T-helper 2 cell treated with Interferon-gamma antibody and Interleukin-4, amounts not matched to agents 100 ng/mL and 5 ng/mL, for 36 hours (primary cell): ENCODE data around the gene ESF1. TPM values are rescaled to one million over a fixed set of nuclear protein-coding genes. Genes with fewer than 3 reads are reported as not detected.

Source experiments
- intact Hi-C: fragments of 100-400 bp; cut with micrococcal nuclease; formaldehyde crosslinking; loops from one replicate; pipeline ENCODE4 v1.15.1; 2023
- total RNA-seq: library from RNA; stranded (reverse); gene quantifications from 2 replicates; pipeline ENCODE4 v1.2.3, GENCODE V29; 2022

Gene ESF1
- total RNA-seq, 1 donor from 2014 or later = 15.8 TPM

GRCh38 chr20:13681248-13682125 lies 103.2 kb downstream of the ESF1 start:
- intact Hi-C loops = no loop called here

- intact Hi-C loops = no loop called here
These were observed 105.8 kb downstream of the ESF1 start for GRCh38 chr20:13678944-13679343.

- intact Hi-C loops = no loop called here
These were observed 107.5 kb downstream of the ESF1 start for GRCh38 chr20:13677241-13677640.

- intact Hi-C loops = no loop called here
These were observed 108.0 kb downstream of the ESF1 start for GRCh38 chr20:13676682-13677081.

- intact Hi-C loops = no loop called here
These were observed 112.0 kb downstream of the ESF1 start for GRCh38 chr20:13672690-13673089.

GRCh38 chr20:13671916-13672378 lies 112.8 kb downstream of the ESF1 start:
- intact Hi-C loops = no loop called here

GRCh38 chr20:13671512-13671911 lies 113.2 kb downstream of the ESF1 start:
- intact Hi-C loops = no loop called here

GRCh38 chr20:13670160-13670559 lies 114.6 kb downstream of the ESF1 start:
- intact Hi-C loops = no loop called here

GRCh38 chr20:13665709-13666395 lies 118.9 kb downstream of the ESF1 start:
- intact Hi-C loops = no loop called here

Other genes with a start within 250 kb of the ESF1 start
- 7.8 and 10.9 TPM in 2 replicates for gene TASP1, start 146.0 kb downstream of the ESF1 start, total RNA-seq
- gene NDUFAF5, start 109 bp upstream of the ESF1 start, total RNA-seq = 25.6 and 26.8 TPM in 2 replicates
- not detected in 2 replicates for gene SEL1L2, start 205.7 kb upstream of the ESF1 start, total RNA-seq
- not detected in 2 replicates for gene MACROD2, start 210.6 kb upstream of the ESF1 start, total RNA-seq